Thoracic aorta (tissue), 2 donors: ENCODE data around the gene TDRD12. TPM values are rescaled to one million over a fixed set of nuclear protein-coding genes. Genes with fewer than 3 reads are reported as not detected.
"Not testable (repeated sequence)": the region's sequence is repeated elsewhere in the genome, so short reads cannot be mapped to it uniquely, and the experiment has no call there.

Experiments used
- ATAC-seq: fragments of 150-250 bp; one replicate; pipeline ENCODE4 v1.8.0; 2017; ENCODE audit warnings: low read depth; ENCODE audit not compliant: insufficient number of reproducible peaks, low FRiP score
- DNase-seq: peaks from one replicate; pipeline ENCODE4 v3.0.0-alpha.2; 2020; ENCODE audit warnings: low spot score
- H3K27ac ChIP-seq, 2 donors: fragments of 200-600 bp; sonication (generic); 1 replicate in 1 of 2; 2 replicates in 1 of 2; pipeline ENCODE4 v1.5.1; 2016; ENCODE audit warnings: mild to moderate bottlenecking in 2 of 2, moderate library complexity in 2 of 2
- H3K27me3 ChIP-seq: fragments of 200-600 bp; sonication (generic); replicated peaks from 2 replicates; pipeline ENCODE4 v1.6.0; 2016; ENCODE audit warnings: mild to moderate bottlenecking; ENCODE audit not compliant: insufficient read depth
- H3K36me3 ChIP-seq: fragments of 200-600 bp; sonication (generic); one replicate; pipeline ENCODE4 v1.5.1; 2016
- H3K4me1 ChIP-seq, 2 donors: fragments of 200-600 bp; sonication (generic); 1 replicate in 1 of 2; 2 replicates in 1 of 2; pipeline versions ENCODE4 v1.5.1 to v1.6.0; 2016; ENCODE audit warnings: low read depth in 2 of 2, mild to moderate bottlenecking in 1 of 2; ENCODE audit not compliant: control insufficient read depth in 1 of 2
- H3K4me3 ChIP-seq: fragments of 200-600 bp; sonication (generic); 2 replicates; pipeline ENCODE4 v1.5.1; 2016; ENCODE audit warnings: mild to moderate bottlenecking
- H3K9me3 ChIP-seq: fragments of 200-600 bp; sonication (generic); 2 replicates; pipeline ENCODE4 v1.5.1; 2016
- total RNA-seq, 2 donors: library from RNA; depleted of rRNA; stranded (reverse); fragments of >200 nt; gene quantifications; one replicate each; pipeline versions ENCODE4 v1.1.0 to v1.2.3, GENCODE V29; 2016
- TF ChIP-seq, protein P1 (sequence below): fragments of 200-600 bp; sonication (generic); IDR thresholded peaks from one replicate; pipeline ENCODE4 v1.5.1; 2019; ENCODE audit warnings: antibody characterized with exemption

Gene TDRD12
- total RNA-seq, 2 donors from 2014 or later: not detected

DNA sequence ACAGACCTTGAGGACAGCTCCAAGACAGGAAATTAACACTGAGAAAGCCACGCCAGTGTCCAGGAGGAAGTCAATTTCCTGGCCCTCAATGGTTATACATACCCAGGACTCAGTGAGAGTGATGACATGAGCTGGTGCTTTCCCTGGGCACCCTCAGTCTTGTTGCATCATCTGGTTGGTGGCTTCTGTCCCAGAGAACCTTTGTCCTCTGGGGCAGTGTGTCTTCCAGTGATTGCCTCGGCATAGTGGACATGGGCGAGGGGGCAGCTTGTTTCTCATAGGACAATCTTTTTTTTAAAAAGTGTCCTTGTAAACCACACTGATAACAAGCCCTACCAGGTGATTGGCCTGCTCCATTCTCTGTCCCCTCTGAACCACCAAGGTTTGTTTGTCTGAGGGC lies 22.8 kb upstream of the TDRD12 start:
- not testable (repeated sequence) for ATAC-seq, DNase-seq, H3K27ac ChIP-seq, H3K36me3 ChIP-seq, H3K4me3 ChIP-seq, H3K9me3 ChIP-seq, H3K27me3 ChIP-seq
- H3K4me1 ChIP-seq: peaks cover 24 to 38% of the 10 kb centered on the region in 2 donors

DNA sequence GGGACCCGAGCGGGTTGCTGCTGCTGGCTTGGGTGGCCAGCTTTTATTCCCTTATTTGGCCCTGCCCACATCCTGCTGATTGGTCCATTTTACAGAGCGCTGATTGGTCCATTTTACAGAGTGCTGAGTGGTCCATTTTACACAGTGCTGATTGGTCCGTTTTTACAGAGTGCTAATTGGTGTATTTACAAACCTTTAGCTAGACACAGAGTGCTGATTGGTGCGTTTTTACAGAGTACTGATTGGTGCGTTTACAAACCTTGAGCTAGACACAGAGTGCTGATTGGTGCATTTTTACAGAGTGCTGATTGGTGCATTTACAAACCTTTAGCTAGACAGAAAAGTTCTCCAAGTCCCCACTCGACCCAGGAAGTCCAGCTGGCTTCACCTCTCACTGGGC lies 19.4 kb upstream of the TDRD12 start:
- not testable (repeated sequence) for DNase-seq, H3K27me3 ChIP-seq, H3K9me3 ChIP-seq, ATAC-seq, H3K27ac ChIP-seq, H3K4me3 ChIP-seq, H3K4me1 ChIP-seq
- peaks cover 14% of the 10 kb centered on the region for H3K36me3 ChIP-seq

DNA sequence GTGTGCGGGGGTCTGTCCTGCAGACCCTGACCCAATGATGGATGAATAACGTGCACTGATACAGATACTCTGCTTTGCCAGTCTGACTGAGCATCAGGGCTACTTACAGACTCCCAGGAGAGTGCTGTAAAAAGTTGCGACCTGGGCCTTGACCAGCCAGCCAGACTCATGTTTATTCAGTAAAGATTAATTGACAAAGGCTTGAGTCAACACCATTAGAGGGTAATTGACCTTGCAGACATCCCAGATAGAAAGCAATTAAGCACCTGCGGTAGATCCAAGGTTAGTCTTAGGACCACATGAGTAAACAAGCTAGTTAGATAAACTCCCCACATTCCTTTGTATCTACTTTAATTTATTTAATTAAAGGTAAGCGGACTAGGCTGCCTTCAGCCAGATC lies 17.6 kb upstream of the TDRD12 start:
- ATAC-seq (no peak), DNase-seq (no peak)
- H3K4me1 ChIP-seq: no peaks in the 10 kb centered on the region
- H3K4me3 ChIP-seq: no peak overlapping the region
- TF ChIP-seq, protein P1, sequence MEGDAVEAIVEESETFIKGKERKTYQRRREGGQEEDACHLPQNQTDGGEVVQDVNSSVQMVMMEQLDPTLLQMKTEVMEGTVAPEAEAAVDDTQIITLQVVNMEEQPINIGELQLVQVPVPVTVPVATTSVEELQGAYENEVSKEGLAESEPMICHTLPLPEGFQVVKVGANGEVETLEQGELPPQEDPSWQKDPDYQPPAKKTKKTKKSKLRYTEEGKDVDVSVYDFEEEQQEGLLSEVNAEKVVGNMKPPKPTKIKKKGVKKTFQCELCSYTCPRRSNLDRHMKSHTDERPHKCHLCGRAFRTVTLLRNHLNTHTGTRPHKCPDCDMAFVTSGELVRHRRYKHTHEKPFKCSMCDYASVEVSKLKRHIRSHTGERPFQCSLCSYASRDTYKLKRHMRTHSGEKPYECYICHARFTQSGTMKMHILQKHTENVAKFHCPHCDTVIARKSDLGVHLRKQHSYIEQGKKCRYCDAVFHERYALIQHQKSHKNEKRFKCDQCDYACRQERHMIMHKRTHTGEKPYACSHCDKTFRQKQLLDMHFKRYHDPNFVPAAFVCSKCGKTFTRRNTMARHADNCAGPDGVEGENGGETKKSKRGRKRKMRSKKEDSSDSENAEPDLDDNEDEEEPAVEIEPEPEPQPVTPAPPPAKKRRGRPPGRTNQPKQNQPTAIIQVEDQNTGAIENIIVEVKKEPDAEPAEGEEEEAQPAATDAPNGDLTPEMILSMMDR: no peak
- no peak overlapping the region for H3K27ac ChIP-seq
- no peaks in the 10 kb centered on the region for H3K27me3 ChIP-seq
- peaks cover 9% of the 10 kb centered on the region for H3K9me3 ChIP-seq
- H3K36me3 ChIP-seq: peaks cover 18% of the 10 kb centered on the region

DNA sequence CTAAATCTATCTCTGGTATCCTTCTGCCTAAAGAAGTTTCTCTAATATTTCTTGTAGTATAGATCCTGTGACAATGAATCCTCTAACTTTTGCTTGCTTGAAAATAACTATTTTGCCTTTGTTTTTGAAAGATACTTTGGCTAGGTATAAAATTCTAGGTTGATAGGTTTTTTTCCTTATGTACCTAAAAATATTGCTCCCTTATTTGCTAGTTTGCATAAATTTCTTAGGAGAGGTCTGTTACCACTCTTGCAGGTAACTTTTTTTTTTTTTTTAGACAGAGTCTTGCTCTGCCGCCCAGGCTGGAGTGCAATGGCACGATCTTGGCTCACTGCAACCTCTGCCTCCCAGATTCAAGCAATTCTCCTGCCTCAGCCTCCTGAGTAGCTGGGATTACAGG lies 15.6 kb upstream of the TDRD12 start:
- not testable (repeated sequence) for ATAC-seq, H3K36me3 ChIP-seq, DNase-seq, H3K4me1 ChIP-seq, H3K4me3 ChIP-seq, H3K27me3 ChIP-seq, H3K9me3 ChIP-seq, H3K27ac ChIP-seq

DNA sequence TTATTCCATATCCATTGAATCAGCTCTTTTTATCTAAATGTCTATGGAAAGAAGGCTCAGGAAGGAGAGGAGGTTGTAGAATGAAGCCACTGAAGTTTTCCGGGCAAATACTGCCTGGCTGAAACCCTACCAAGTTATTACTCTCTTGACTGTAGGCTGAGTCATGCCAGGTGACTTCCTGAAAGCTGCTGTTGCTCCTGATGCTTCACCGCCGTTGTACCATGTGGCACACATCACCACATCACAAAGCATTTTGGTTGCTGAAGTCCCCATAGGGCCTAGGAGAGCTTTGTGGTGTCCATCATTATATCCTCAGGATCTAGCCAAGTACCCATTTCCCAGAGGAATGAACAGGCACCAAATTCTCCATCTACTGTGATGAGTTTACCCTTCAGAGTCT lies 11.1 kb upstream of the TDRD12 start:
- no peak for DNase-seq
- no peak overlapping the region for H3K27ac ChIP-seq
- H3K4me3 ChIP-seq: no peak overlapping the region
- ATAC-seq: no peak
- no peaks in the 10 kb centered on the region for H3K27me3 ChIP-seq
- TF ChIP-seq, protein P1: no peak
- H3K4me1 ChIP-seq: no peaks in the 10 kb centered on the region
- peaks cover 23% of the 10 kb centered on the region for H3K36me3 ChIP-seq
- peaks cover 9% of the 10 kb centered on the region for H3K9me3 ChIP-seq

DNA sequence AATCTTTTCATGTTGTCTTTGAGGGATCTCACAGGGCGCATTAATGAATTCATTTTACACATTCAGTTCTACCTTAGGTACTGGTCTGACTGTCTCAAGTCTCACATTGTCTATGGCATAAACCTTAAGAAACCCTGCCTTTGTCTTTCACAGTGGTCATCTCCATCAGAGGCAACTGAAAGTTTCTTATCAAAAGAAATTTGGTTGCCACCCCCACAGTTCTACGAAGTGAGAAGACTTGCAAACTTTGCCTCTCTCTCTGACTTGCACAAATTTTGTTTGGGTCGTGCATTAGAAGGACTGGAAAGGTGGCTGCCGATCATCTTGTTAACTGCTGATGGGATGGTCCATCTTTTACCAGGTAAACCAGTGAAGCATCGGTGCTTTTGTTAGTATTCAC lies 10.5 kb upstream of the TDRD12 start:
- Histone ChIP-seq H3K4me3 (no peak overlapping the region), H3K27me3 (no peaks in the 10 kb centered on the region), H3K36me3 (peaks cover 24% of the 10 kb centered on the region), H3K27ac (no peak overlapping the region), H3K4me1 (no peaks in the 10 kb centered on the region), H3K9me3 (peaks cover 5% of the 10 kb centered on the region)
- TF ChIP-seq, protein P1: no peak
- ATAC-seq: no peak
- no peak for DNase-seq

DNA sequence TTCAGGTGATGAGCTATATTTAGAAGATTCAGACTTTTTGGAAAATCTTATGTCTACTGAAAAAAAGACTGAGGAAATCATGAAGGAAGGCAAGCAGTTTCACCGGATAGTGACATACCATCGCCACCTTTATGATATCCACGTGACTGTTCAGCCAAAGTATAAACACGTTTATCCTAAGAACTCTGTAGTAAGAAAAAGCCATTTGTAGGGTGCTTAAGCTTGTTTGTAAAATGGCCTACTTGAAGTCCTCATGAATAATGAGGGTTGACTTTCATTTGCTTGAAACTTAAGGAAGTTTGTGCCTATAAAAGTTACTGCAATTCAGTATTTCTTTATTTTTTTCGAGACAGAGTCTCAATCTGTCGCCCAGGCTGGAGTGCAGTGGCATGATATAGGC lies 7.8 kb upstream of the TDRD12 start:
- no peak overlapping the region for H3K27ac ChIP-seq
- DNase-seq: no peak
- H3K27me3 ChIP-seq: no peaks in the 10 kb centered on the region
- no peak for ATAC-seq
- H3K36me3 ChIP-seq: peaks cover 18% of the 10 kb centered on the region
- no peaks in the 10 kb centered on the region for H3K9me3 ChIP-seq
- TF ChIP-seq, protein P1: no peak
- no peaks in the 10 kb centered on the region for H3K4me1 ChIP-seq
- H3K4me3 ChIP-seq: no peak overlapping the region

DNA sequence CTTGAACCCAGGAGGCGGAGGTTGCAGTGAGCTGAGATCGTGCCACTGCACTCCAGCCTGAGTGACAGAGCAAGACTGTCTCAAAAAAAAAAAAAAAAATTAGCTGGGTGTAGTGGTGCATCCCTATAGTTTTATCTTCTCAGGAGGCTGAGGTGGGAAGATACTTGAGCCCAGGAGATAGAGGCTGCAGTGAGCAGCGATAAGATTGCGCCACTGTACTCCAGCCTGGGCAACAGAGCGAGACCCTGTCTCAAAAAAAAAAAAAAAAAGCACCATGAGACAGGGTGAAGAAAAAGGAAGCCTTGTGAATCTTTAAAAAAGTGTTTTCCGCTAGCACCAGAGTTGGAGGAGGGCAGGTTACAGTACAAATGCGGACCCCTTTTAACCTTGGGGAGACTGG lies 3.4 kb upstream of the TDRD12 start:
- H3K36me3 ChIP-seq: peaks cover 11% of the 10 kb centered on the region
- not testable (repeated sequence) for H3K27me3 ChIP-seq, ATAC-seq, DNase-seq, H3K4me3 ChIP-seq, H3K4me1 ChIP-seq, H3K9me3 ChIP-seq, H3K27ac ChIP-seq
